H9 (cell line): ENCODE data around the gene GPM6B. TPM values are rescaled to one million over a fixed set of nuclear protein-coding genes. Genes with fewer than 3 reads are reported as not detected.

Experiments used
- DNase-seq: peaks from one replicate; pipeline ENCODE4 v3.0.0-alpha.2; 2017
- H2AFZ ChIP-seq: one replicate; pipeline ENCODE4 v1.6.1; 2013; ENCODE audit warnings: mild to moderate bottlenecking, low read length, control low read depth, moderate library complexity
- H2AK5ac ChIP-seq: 2 replicates; pipeline ENCODE4 v1.6.1; 2013; ENCODE audit warnings: low read length, control low read depth, mixed read lengths; ENCODE audit not compliant: insufficient read length
- H2BK120ac ChIP-seq: one replicate; pipeline ENCODE4 v1.6.1; 2013; ENCODE audit warnings: low read depth, mild to moderate bottlenecking, low read length, control low read depth, inconsistent platforms; ENCODE audit not compliant: poor library complexity, severe bottlenecking
- H2BK12ac ChIP-seq: 2 replicates; pipeline ENCODE4 v1.6.1; 2013; ENCODE audit warnings: low read length, control low read depth, mixed read lengths, low read depth; ENCODE audit not compliant: insufficient read length
- H2BK15ac ChIP-seq: 2 replicates; pipeline ENCODE4 v1.6.1; 2013; ENCODE audit warnings: low read depth, low read length, control low read depth
- H2BK20ac ChIP-seq: one replicate; pipeline ENCODE4 v1.6.1; 2013; ENCODE audit warnings: low read depth, mild to moderate bottlenecking, low read length, control low read depth, inconsistent platforms; ENCODE audit not compliant: poor library complexity, severe bottlenecking
- H2BK5ac ChIP-seq: 2 replicates; pipeline ENCODE4 v1.6.1; 2013; ENCODE audit warnings: low read length, control low read depth, mixed read lengths; ENCODE audit not compliant: insufficient read length
- H3K14ac ChIP-seq: 2 replicates; pipeline ENCODE4 v1.6.1; 2013; ENCODE audit warnings: low read length, control low read depth; ENCODE audit not compliant: insufficient read depth
- H3K18ac ChIP-seq: 2 replicates; pipeline ENCODE4 v1.6.1; 2013; ENCODE audit warnings: low read depth, mild to moderate bottlenecking, mixed read lengths, low read length, control low read depth; ENCODE audit not compliant: insufficient read length
- H3K23ac ChIP-seq: 2 replicates; pipeline ENCODE4 v1.6.1; 2013; ENCODE audit warnings: low read length, control low read depth, mixed read lengths, low read depth; ENCODE audit not compliant: insufficient read length
- H3K23me2 ChIP-seq: 2 replicates; pipeline ENCODE4 v1.6.1; 2013; ENCODE audit warnings: low read depth, mild to moderate bottlenecking, mixed read lengths, low read length, control low read depth; ENCODE audit not compliant: insufficient read length, poor library complexity, severe bottlenecking
- H3K27ac ChIP-seq: 2 replicates; pipeline ENCODE4 v1.5.1; 2013; ENCODE audit warnings: low read length, control low read depth, mixed read lengths, low read depth; ENCODE audit not compliant: insufficient read length
- H3K27me3 ChIP-seq: 2 replicates; pipeline ENCODE4 v1.6.1; 2013; ENCODE audit warnings: low read length, control low read depth, inconsistent platforms; ENCODE audit not compliant: insufficient read depth
- H3K4ac ChIP-seq: 2 replicates; pipeline ENCODE4 v1.6.1; 2013; ENCODE audit warnings: low read depth, mild to moderate bottlenecking, control low read depth, inconsistent platforms, low read length, moderate library complexity
- H3K4me1 ChIP-seq: 2 replicates; pipeline ENCODE4 v1.6.1; 2013; ENCODE audit warnings: low read length, control low read depth, inconsistent platforms; ENCODE audit not compliant: insufficient read depth
- H3K4me2 ChIP-seq: 2 replicates; pipeline ENCODE4 v1.6.1; 2013; ENCODE audit warnings: low read length, control low read depth, mixed read lengths; ENCODE audit not compliant: insufficient read length, insufficient read depth
- H3K56ac ChIP-seq: 2 replicates; pipeline ENCODE4 v1.6.1; 2013; ENCODE audit warnings: low read depth, mild to moderate bottlenecking, mixed read lengths, low read length, control low read depth; ENCODE audit not compliant: insufficient read length
- H3K79me1 ChIP-seq: 2 replicates; pipeline ENCODE4 v1.6.1; 2013; ENCODE audit warnings: low read depth, mild to moderate bottlenecking, moderate library complexity, low read length, control low read depth, inconsistent platforms; ENCODE audit not compliant: insufficient read depth, poor library complexity, severe bottlenecking
- H3K79me2 ChIP-seq: 2 replicates; pipeline ENCODE4 v1.6.1; 2013; ENCODE audit warnings: low read length, control low read depth, inconsistent platforms; ENCODE audit not compliant: insufficient read depth
- H3K9ac ChIP-seq: 2 replicates; pipeline ENCODE4 v1.6.1; 2013; ENCODE audit warnings: low read length, control low read depth, mixed read lengths; ENCODE audit not compliant: insufficient read length; ENCODE audit errors: extremely low read depth
- H3K9me3 ChIP-seq: one replicate; pipeline ENCODE4 v1.6.1; 2013; ENCODE audit warnings: low read depth, low read length, inconsistent platforms; ENCODE audit not compliant: control insufficient read depth
- H3T11ph ChIP-seq: one replicate; pipeline ENCODE4 v1.6.1; 2013; ENCODE audit warnings: mild to moderate bottlenecking, low read length, control low read depth, inconsistent platforms
- H4K20me1 ChIP-seq: one replicate; pipeline ENCODE4 v1.6.1; 2013; ENCODE audit not compliant: control insufficient read depth, insufficient read length, insufficient read depth
- H4K5ac ChIP-seq: 2 replicates; pipeline ENCODE4 v1.6.1; 2013; ENCODE audit warnings: low read depth, mild to moderate bottlenecking, mixed read lengths, low read length, control low read depth; ENCODE audit not compliant: insufficient read length
- H4K8ac ChIP-seq: replicated peaks from 2 replicates; pipeline ENCODE4 v1.6.1; 2013; ENCODE audit warnings: low read length, control low read depth, mixed read lengths, low read depth; ENCODE audit not compliant: insufficient read length
- H4K91ac ChIP-seq: 2 replicates; pipeline ENCODE4 v1.6.1; 2013; ENCODE audit warnings: low read depth, mild to moderate bottlenecking, moderate library complexity, mixed read lengths, low read length, control low read depth; ENCODE audit not compliant: insufficient read length
- H3K27ac Mint-ChIP-seq, 3 experiments: 2 replicates in 2 of 3; 3 replicates in 1 of 3; pipeline ENCODE4 v1.8.0; 2020 to 2021; ENCODE audit warnings: mixed read lengths in 3 of 3, mild to moderate bottlenecking in 1 of 3, moderate library complexity in 1 of 3
- H3K27me3 Mint-ChIP-seq: 2 replicates; pipeline ENCODE4 v1.8.0; 2021; ENCODE audit warnings: low read depth, mild to moderate bottlenecking, moderate library complexity, mixed read lengths
- H3K36me3 Mint-ChIP-seq, 3 experiments: 2 replicates in 2 of 3; 3 replicates in 1 of 3; pipeline ENCODE4 v1.8.0; 2020 to 2021; ENCODE audit warnings: low read depth in 3 of 3, mixed read lengths in 3 of 3; ENCODE audit not compliant: insufficient read depth in 1 of 3
- H3K4me1 Mint-ChIP-seq, 2 experiments: 2 replicates each; pipeline ENCODE4 v1.8.0; 2020; ENCODE audit warnings: mixed read lengths in 2 of 2
- H3K4me3 Mint-ChIP-seq, 2 experiments: 2 replicates in 1 of 2; 3 replicates in 1 of 2; pipeline ENCODE4 v1.8.0; 2020 to 2021; ENCODE audit warnings: mild to moderate bottlenecking in 2 of 2, mixed read lengths in 2 of 2, moderate library complexity in 1 of 2
- H3K9me3 Mint-ChIP-seq, 2 experiments: 2 replicates in 1 of 2; 3 replicates in 1 of 2; pipeline ENCODE4 v1.8.0; 2020; ENCODE audit warnings: mild to moderate bottlenecking in 2 of 2, mixed read lengths in 2 of 2, moderate library complexity in 1 of 2
- total RNA-seq: library from RNA; stranded (reverse); gene quantifications from 2 replicates; pipeline ENCODE4 v1.2.1, GENCODE V29; 2021
- TF ChIP-seq, protein P1 (sequence below): fragments of 200-600 bp; sonication (generic); conservative IDR thresholded peaks from 3 replicates; pipeline ENCODE4 v1.8.0; 2021; ENCODE audit warnings: antibody characterized with exemption, mild to moderate bottlenecking

Gene GPM6B
- total RNA-seq, 1 experiment from 2014 or later = 73.9 TPM

DNA sequence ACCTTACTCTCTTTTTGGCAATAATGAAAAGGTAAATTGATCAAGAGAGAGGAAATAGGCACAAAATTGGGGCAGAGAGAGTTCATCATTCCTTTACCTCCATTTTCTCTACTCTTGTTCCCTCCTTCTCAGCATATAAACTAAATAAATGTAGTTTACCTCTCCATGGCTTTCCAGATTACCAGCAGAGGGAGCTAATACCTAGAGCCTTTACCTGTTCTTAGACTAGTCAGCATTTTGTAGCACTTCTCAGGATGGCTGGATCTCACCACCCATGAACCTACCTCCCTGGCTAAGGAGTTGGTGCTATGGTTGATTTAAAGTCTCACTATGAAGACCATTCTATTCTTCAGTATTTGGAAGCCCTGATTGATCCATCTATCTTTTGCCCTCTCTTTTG lies 66.7 kb downstream of the GPM6B start:
- no peak for DNase-seq
- Histone ChIP-seq H3K14ac (no peak overlapping the region), H3K23me2 (no peaks in the 10 kb centered on the region), H2BK5ac (no peak overlapping the region), H2BK12ac (no peak overlapping the region), H3K4me2 (no peak overlapping the region), H2BK15ac (no peak overlapping the region), H3K18ac (no peak overlapping the region), H4K20me1 (no peaks in the 10 kb centered on the region), H3K79me2 (0 out of 2 replicates have a peak, but pooled peaks cover 2% of the 10 kb centered on the region), H2BK120ac (no peak overlapping the region), H3K79me1 (no peaks in the 10 kb centered on the region), H4K91ac (no peak overlapping the region), H4K8ac (no peak overlapping the region), H3T11ph (no peak overlapping the region), H2BK20ac (no peak overlapping the region), H3K56ac (no peak overlapping the region), H2AFZ (no peak overlapping the region), H3K23ac (no peak overlapping the region), H4K5ac (no peak overlapping the region), H3K9ac (no peak overlapping the region), H3K27me3 (no peaks in the 10 kb centered on the region), H2AK5ac (no peak overlapping the region), H3K4ac (no peak overlapping the region), H3K4me1 (no peaks in the 10 kb centered on the region), H3K27ac (no peak overlapping the region), H3K9me3 (no peaks in the 10 kb centered on the region)
- Mint-ChIP-seq H3K36me3 (peaks cover 9 to 68% (median 41%) of the 10 kb centered on the region in 3 experiments; a peak in 6 of 7 replicates), H3K27me3 (no peaks in the 10 kb centered on the region), H3K9me3 (peaks cover 20 to 38% of the 10 kb centered on the region in 2 experiments), H3K27ac (peak overlapping the region in 1 of 3 experiments; percentile 70; a peak in 1 of 7 replicates), H3K4me3 (no peak overlapping the region), H3K4me1 (no peaks in the 10 kb centered on the region)
- TF ChIP-seq, protein P1, sequence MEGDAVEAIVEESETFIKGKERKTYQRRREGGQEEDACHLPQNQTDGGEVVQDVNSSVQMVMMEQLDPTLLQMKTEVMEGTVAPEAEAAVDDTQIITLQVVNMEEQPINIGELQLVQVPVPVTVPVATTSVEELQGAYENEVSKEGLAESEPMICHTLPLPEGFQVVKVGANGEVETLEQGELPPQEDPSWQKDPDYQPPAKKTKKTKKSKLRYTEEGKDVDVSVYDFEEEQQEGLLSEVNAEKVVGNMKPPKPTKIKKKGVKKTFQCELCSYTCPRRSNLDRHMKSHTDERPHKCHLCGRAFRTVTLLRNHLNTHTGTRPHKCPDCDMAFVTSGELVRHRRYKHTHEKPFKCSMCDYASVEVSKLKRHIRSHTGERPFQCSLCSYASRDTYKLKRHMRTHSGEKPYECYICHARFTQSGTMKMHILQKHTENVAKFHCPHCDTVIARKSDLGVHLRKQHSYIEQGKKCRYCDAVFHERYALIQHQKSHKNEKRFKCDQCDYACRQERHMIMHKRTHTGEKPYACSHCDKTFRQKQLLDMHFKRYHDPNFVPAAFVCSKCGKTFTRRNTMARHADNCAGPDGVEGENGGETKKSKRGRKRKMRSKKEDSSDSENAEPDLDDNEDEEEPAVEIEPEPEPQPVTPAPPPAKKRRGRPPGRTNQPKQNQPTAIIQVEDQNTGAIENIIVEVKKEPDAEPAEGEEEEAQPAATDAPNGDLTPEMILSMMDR = peak; percentile 71
